ENCODE measurements around the gene ANO4.

The ANO4 gene

DNA sequence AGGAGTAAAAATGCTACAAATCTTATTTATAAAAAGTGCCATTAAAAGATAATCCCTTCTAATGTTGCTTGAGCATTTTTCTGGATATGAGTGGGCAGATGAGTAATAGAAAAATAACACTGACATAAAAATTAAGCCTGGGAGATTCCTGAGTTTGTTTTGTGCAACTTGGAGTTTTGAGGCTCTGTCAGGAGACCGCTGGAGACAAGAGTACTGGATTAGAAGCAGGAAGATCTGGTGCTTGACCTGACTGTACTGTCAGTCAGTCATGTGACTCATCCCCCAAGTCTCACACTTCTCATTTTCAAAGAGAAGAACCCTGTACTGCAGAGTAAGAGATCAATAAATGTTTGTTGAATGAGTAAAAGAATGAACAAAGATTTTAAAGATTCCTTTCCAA, 29.4 kb downstream of the ANO4 start:
- Histone ChIP-seq H3K4me3 (no peak overlapping the region), H3K27ac (no peak overlapping the region), H3K36me3 (ENCODE audit: insufficient read depth, low read length) (no peaks in the 10 kb centered on the region), H3K9ac (ENCODE audit: insufficient read length) (no peak overlapping the region), H3K9me3 (ENCODE audit: low read depth, low read length) (no peaks in the 10 kb centered on the region)
- DNase-seq (ENCODE audit: low read depth, low spot score), result no peak
- TF ChIP-seq EZH2 (IDR thresholded peaks at IDR 0.05) (no peak), POLR2AphosphoS5 (IDR thresholded peaks at IDR 0.05; ENCODE audit: borderline replicate concordance, low read depth, low read length) (no peak), FOXP2 (optimal IDR thresholded peaks at IDR 0.05; ENCODE audit: control extremely low read depth, extremely low read length, insufficient read depth) (no peak)

GRCh38 chr12:100824476-100824875, 29.9 kb downstream of the ANO4 start:
- DNase-seq (ENCODE audit: low read depth, low spot score), result no peak
- no peak overlapping the region for H3K4me3 ChIP-seq
- no peak overlapping the region for H3K9ac ChIP-seq (ENCODE audit: insufficient read length)
- no peak overlapping the region for H3K27ac ChIP-seq
- H3K36me3 ChIP-seq (ENCODE audit: insufficient read depth, low read length), result no peaks in the 10 kb centered on the region
- H3K9me3 ChIP-seq (ENCODE audit: low read depth, low read length), result no peaks in the 10 kb centered on the region
- no peak for TF ChIP-seq EZH2 (IDR thresholded peaks at IDR 0.05)
- TF ChIP-seq FOXP2 (optimal IDR thresholded peaks at IDR 0.05; ENCODE audit: control extremely low read depth, extremely low read length, insufficient read depth), result no peak
- TF ChIP-seq POLR2AphosphoS5 (IDR thresholded peaks at IDR 0.05; ENCODE audit: borderline replicate concordance, low read depth, low read length), result no peak

DNA sequence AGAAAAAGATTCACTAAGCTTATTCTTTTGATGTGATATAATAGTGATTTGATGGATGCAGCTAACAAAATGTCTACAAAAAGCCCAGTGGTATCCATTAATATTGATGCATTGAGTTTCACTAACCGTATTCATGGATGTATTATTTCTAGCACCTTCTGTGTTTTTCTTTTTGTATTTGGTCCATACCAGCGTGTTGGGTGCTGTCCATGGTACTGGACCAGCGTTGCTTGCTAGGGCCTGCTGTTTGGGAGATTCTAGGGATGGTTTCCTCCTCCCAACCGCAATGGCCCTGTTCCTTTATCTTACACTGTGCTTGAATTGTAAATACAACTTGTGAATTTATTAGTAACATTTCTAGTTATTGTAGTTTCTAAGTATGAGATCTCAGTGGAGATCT, 31.7 kb downstream of the ANO4 start:
- Histone ChIP-seq H3K36me3 (ENCODE audit: insufficient read depth, low read length) (no peaks in the 10 kb centered on the region), H3K9me3 (ENCODE audit: low read depth, low read length) (no peaks in the 10 kb centered on the region), H3K9ac (ENCODE audit: insufficient read length) (no peak overlapping the region), H3K4me3 (no peak overlapping the region), H3K27ac (no peak overlapping the region)
- peak; percentile 16 for DNase-seq (ENCODE audit: low read depth, low spot score)
- TF ChIP-seq POLR2AphosphoS5 (IDR thresholded peaks at IDR 0.05; ENCODE audit: borderline replicate concordance, low read depth, low read length) (no peak), EZH2 (IDR thresholded peaks at IDR 0.05) (no peak), FOXP2 (optimal IDR thresholded peaks at IDR 0.05; ENCODE audit: control extremely low read depth, extremely low read length, insufficient read depth) (no peak)

- Histone ChIP-seq H3K9ac (ENCODE audit: insufficient read length) (no peak overlapping the region), H3K9me3 (ENCODE audit: low read depth, low read length) (no peaks in the 10 kb centered on the region), H3K4me3 (no peak overlapping the region), H3K36me3 (ENCODE audit: insufficient read depth, low read length) (no peaks in the 10 kb centered on the region), H3K27ac (no peak overlapping the region)
- DNase-seq (ENCODE audit: low read depth, low spot score), result peak; percentile 26
- TF ChIP-seq POLR2AphosphoS5 (IDR thresholded peaks at IDR 0.05; ENCODE audit: borderline replicate concordance, low read depth, low read length), result no peak
- TF ChIP-seq EZH2 (IDR thresholded peaks at IDR 0.05), result no peak
- no peak for TF ChIP-seq FOXP2 (optimal IDR thresholded peaks at IDR 0.05; ENCODE audit: control extremely low read depth, extremely low read length, insufficient read depth)
These were observed 33.4 kb downstream of the ANO4 start for GRCh38 chr12:100827901-100828520.

DNA sequence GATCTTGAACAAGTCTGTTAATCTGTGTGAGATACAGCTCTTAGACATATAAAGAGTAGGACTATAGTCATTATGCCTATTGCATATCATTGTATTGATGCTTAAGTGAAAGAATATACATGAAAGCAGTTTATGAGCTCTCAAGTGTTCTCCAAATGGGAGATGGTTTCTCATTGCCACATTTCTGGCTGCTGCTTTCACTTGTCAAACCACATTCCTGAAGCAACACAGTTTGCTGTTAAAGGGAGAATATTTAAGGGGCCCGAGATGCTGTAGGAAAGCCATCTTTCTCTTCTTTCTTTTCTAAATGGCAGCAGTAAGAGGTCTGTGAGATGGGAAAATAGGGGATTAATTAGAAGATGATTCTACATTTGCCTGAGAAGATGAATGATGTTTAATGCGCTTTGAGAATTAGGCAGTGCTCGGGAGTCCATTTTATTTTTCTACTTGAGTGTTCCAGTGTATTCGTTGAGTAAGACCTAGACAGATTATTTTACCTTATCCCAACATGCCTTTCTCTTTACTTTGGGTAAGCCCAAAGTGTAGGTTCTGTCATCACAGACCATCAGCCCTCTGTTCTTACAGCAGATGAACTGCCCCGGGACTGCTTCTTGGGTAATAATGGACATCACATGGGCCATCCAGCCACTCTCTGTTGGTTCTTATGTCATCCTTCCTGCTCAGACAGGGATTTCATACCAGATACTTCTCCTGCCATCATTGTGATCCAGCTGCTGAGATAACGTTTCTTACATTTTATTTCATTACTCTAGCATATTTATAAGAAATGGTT, 35.6 kb downstream of the ANO4 start:
- H3K36me3 ChIP-seq (ENCODE audit: insufficient read depth, low read length), result no peaks in the 10 kb centered on the region
- no peak overlapping the region for H3K9ac ChIP-seq (ENCODE audit: insufficient read length)
- no peak for TF ChIP-seq EZH2 (IDR thresholded peaks at IDR 0.05)
- no peak for TF ChIP-seq FOXP2 (optimal IDR thresholded peaks at IDR 0.05; ENCODE audit: control extremely low read depth, extremely low read length, insufficient read depth)
- TF ChIP-seq POLR2AphosphoS5 (IDR thresholded peaks at IDR 0.05; ENCODE audit: borderline replicate concordance, low read depth, low read length), result no peak
- no peak overlapping the region for H3K4me3 ChIP-seq
- no peak overlapping the region for H3K27ac ChIP-seq
- DNase-seq (ENCODE audit: low read depth, low spot score), result peak; percentile 24
- no peaks in the 10 kb centered on the region for H3K9me3 ChIP-seq (ENCODE audit: low read depth, low read length)

DNA sequence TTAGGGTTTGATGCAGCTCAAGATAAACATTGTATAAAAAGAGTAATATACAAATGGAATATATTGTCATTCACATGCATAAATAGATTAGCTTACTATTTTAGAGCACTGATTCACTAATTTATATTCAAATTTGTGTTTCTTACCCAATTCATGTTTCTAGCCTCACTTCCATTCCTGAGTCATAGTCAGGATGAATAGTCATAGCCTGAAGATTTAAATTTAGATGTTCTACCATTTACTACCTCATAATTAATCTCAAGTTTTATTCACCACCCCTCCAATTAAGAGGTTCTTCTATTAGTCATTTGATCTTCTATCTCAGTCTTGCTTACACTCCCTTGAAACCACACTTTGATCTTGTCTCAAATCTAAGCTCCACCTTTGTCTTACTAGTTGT, 38.7 kb downstream of the ANO4 start:
- no peak overlapping the region for H3K9ac ChIP-seq (ENCODE audit: insufficient read length)
- DNase-seq (ENCODE audit: low read depth, low spot score), result no peak
- H3K36me3 ChIP-seq (ENCODE audit: insufficient read depth, low read length), result no peaks in the 10 kb centered on the region
- no peak overlapping the region for H3K27ac ChIP-seq
- no peak overlapping the region for H3K4me3 ChIP-seq
- H3K9me3 ChIP-seq (ENCODE audit: low read depth, low read length), result no peaks in the 10 kb centered on the region
- no peak for TF ChIP-seq FOXP2 (optimal IDR thresholded peaks at IDR 0.05; ENCODE audit: control extremely low read depth, extremely low read length, insufficient read depth)
- no peak for TF ChIP-seq POLR2AphosphoS5 (IDR thresholded peaks at IDR 0.05; ENCODE audit: borderline replicate concordance, low read depth, low read length)
- no peak for TF ChIP-seq EZH2 (IDR thresholded peaks at IDR 0.05)

DNA sequence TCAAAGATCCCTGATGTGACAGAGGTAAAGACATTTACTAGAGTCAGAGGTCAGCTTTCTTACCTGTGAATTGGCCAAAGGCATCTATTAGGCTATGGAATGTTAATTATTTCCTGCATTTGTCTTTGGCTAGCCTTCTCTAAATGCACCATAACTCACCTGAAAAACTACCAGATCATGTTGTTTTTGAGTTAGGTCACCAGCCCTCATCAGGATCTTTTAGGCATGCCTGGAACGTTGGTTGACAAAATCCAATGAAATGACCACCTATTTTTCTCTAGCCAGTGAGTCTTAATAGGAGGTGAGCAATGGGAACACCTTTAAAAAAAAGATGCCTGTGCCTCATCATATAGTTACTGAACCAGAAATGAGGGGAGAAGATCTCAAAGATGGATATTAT, 46.2 kb downstream of the ANO4 start:
- TF ChIP-seq EZH2 (IDR thresholded peaks at IDR 0.05), result no peak
- no peak for TF ChIP-seq POLR2AphosphoS5 (IDR thresholded peaks at IDR 0.05; ENCODE audit: borderline replicate concordance, low read depth, low read length)
- TF ChIP-seq FOXP2 (optimal IDR thresholded peaks at IDR 0.05; ENCODE audit: control extremely low read depth, extremely low read length, insufficient read depth), result no peak
- H3K27ac ChIP-seq, result no peak overlapping the region
- DNase-seq (ENCODE audit: low read depth, low spot score), result no peak
- no peak overlapping the region for H3K4me3 ChIP-seq
- no peak overlapping the region for H3K9ac ChIP-seq (ENCODE audit: insufficient read length)
- no peaks in the 10 kb centered on the region for H3K9me3 ChIP-seq (ENCODE audit: low read depth, low read length)
- no peaks in the 10 kb centered on the region for H3K36me3 ChIP-seq (ENCODE audit: insufficient read depth, low read length)

DNA sequence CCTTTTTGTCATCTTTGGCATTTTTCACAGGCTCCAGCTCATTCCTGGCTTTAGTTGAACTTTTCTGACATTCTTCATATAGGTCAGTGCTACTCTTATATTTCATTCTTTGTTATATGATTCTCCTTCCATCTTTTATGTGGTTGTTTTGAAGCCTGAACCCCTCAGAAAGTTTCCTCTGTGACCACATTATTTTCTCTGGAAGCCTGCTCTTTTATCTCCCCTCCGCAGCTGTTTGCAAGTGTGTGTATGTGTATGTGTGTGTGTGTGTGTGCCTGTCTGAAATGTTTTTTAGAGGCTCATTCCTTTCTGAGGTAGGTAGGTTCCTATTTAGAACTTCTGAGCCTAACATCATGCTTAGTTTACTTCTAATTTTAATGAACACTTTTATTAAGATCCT, 47.6 kb downstream of the ANO4 start:
- no peaks in the 10 kb centered on the region for H3K9me3 ChIP-seq (ENCODE audit: low read depth, low read length)
- no peak overlapping the region for H3K4me3 ChIP-seq
- H3K36me3 ChIP-seq (ENCODE audit: insufficient read depth, low read length), result no peaks in the 10 kb centered on the region
- no peak overlapping the region for H3K9ac ChIP-seq (ENCODE audit: insufficient read length)
- H3K27ac ChIP-seq, result no peak overlapping the region
- DNase-seq (ENCODE audit: low read depth, low spot score), result no peak
- TF ChIP-seq FOXP2 (optimal IDR thresholded peaks at IDR 0.05; ENCODE audit: control extremely low read depth, extremely low read length, insufficient read depth) (no peak), EZH2 (IDR thresholded peaks at IDR 0.05) (no peak), POLR2AphosphoS5 (IDR thresholded peaks at IDR 0.05; ENCODE audit: borderline replicate concordance, low read depth, low read length) (no peak)
